GM12875 (cell line): ENCODE results near the gene SYNRG.

ENCODE experiments used
- H3K4me3 ChIP-seq: one replicate; pipeline ENCODE4 v1.5.1; 2011; ENCODE audit warnings: low read depth, low read length, control low read depth
- CTCF ChIP-seq: IDR thresholded peaks from 2 replicates; pipeline ENCODE4 v1.5.1; 2011; ENCODE audit warnings: low read depth, mild to moderate bottlenecking, control low read depth, inconsistent platforms, low read length, moderate library complexity, borderline replicate concordance; ENCODE audit not compliant: insufficient read depth

The SYNRG gene

GRCh38 chr17:37570527-37571093 is 38.6 kb downstream of the SYNRG start:
- peak; percentile 38; the same call in 1 of the 2 replicates for TF ChIP-seq CTCF
- no peak overlapping the region for H3K4me3 ChIP-seq

DNA sequence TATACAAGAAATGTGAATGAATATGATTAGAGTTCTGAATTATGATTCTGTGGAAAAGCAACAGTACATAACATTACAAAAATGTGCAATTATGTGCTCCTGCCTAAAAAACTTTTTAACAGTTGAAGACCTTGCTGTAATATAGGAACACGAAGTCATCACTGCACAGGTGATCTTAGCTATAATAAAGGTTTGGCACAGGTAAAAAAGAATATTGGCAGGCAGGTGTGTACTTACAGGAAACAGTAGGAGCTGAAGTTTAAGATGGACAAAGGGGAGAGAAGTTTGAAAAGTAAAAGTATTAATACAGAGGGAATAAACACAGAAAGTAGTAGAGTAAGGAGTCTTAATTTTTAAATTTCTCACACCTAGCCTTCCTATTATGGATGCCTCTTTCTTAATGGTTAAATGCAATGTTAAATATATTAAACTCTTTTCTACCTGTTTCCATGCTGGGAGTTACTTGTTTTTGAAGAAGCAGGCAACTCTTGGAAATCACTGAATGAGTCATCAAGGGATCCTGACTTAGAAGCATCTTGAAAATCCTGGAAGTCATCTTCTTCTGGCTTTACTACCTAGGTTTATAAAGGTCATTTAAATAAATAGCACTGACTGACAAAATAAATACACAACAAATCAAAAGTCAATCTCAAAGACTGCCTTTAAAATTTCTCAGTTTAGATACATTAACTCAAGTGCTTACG is 40.7 kb downstream of the SYNRG start:
- H3K4me3 ChIP-seq, result no peak overlapping the region
- no peak for TF ChIP-seq CTCF

GRCh38 chr17:37567538-37567937 is 41.7 kb downstream of the SYNRG start:
- TF ChIP-seq CTCF, result no peak
- no peak overlapping the region for H3K4me3 ChIP-seq

DNA sequence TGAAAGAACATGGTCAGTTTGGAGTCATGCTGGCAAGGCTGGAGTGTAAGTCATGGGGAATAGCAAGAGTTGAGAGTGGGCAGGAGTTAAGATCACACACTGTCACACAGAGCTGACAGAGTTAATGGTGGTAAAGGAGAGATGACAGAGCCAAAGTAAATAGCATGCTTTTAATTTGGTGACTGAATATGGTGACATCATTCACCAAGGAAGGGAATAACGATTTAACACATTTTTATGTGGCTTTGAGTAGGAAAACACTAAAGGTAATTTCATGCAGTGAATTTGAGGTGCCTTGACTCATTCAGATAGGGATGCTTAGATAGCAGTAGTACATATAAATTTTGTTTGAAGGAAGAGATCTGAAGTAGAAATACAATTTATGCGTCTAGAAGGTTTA is 42.1 kb downstream of the SYNRG start:
- TF ChIP-seq CTCF, result no peak
- no peak overlapping the region for H3K4me3 ChIP-seq

DNA sequence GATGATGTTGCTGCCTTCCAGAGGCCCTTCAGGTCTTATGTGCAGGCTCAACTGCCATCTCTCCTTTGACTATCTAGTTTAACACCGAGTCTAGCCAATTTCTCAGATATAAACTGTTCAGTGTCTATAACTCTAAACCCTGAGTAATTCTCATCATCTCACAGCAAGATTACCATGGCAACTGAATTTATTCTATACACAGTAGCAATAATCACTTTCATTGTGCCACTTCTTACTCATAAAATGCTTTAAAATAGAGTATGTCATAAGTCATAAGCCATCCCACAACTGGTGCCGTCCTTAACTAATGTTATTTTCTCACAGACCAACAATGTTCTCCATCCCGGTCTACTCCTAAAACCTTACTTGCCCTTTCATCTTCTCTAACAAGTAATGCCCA is 45.0 kb downstream of the SYNRG start:
- H3K4me3 ChIP-seq, result no peak overlapping the region
- no peak for TF ChIP-seq CTCF

DNA sequence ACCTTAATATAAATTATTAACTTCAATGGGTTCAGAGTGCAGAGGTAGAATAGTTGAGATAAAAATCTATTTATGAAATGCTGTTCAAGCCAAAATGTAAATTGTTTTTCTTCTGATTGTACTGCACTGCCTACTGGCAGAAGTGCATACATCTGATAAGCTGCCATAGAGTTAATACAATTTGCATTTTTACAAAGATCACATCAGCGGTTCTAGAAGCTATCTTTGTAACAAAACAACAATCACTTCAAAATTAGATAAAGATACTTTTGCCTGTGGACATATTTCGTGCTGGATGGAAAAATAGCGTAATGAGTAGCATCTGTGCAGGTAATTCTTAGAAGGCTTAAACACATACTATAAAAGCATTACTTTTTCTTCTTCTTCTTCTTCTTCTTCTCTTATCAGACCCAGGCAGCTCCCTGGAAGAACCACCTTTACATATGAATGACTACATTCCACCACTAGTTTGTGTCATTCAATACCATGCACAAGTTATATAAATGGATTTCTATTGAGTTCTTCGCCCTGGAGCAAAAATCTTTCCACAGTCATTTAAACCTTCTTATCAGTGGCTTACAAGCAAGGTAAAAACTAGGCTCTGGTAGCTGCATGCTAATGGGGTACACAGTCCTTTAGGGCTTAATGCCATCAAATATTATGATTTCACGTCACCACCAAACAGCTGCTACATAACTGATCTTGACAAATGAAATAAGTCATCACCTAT is 47.0 kb downstream of the SYNRG start:
- TF ChIP-seq CTCF, result no peak

More for the DNA sequence above, 47.0 kb downstream of the SYNRG start:
- H3K4me3 ChIP-seq, result no peak overlapping the region
